ENCODE results near the gene RNF222. TPM values are rescaled to one million over a fixed set of nuclear protein-coding genes. Genes with fewer than 3 reads are reported as not detected.

The RNF222 gene
- total RNA-seq, 1 experiment from 2014 or later, result 0.09 TPM

- Histone ChIP-seq H4K91ac (ENCODE audit: insufficient read length, low read depth, low read length) (no peak overlapping the region), H3T11ph (ENCODE audit: low read length) (no peak overlapping the region), H3K9me3 (ENCODE audit: control insufficient read depth, low read depth, low read length) (no peaks in the 10 kb centered on the region), H3K4me1 (ENCODE audit: insufficient read depth, low read length) (no peaks in the 10 kb centered on the region; the same call in 1 of the 2 replicates), H4K8ac (replicated peaks; ENCODE audit: insufficient read length, low read depth, low read length) (no peak overlapping the region), H4K20me1 (ENCODE audit: control insufficient read depth, insufficient read depth, insufficient read length) (no peaks in the 10 kb centered on the region), H2AFZ (ENCODE audit: low read length) (no peak overlapping the region), H3K79me1 (ENCODE audit: insufficient read depth, low read depth, low read length, poor library complexity, severe bottlenecking) (no peaks in the 10 kb centered on the region), H2AK5ac (ENCODE audit: insufficient read length, low read length) (no peak overlapping the region), H3K23me2 (ENCODE audit: insufficient read length, low read depth, low read length, poor library complexity, severe bottlenecking) (peaks cover 6% of the 10 kb centered on the region), H3K14ac (ENCODE audit: insufficient read depth, low read length) (no peak overlapping the region), H4K5ac (ENCODE audit: insufficient read length, low read depth, low read length) (no peak overlapping the region), H2BK120ac (ENCODE audit: low read depth, low read length, poor library complexity, severe bottlenecking) (no peak overlapping the region), H2BK5ac (ENCODE audit: insufficient read length, low read length) (no peak overlapping the region), H3K27ac (ENCODE audit: insufficient read length, low read depth, low read length) (peak overlapping the region; percentile 3), H2BK12ac (ENCODE audit: insufficient read length, low read depth, low read length) (peak overlapping the region; percentile 12), H3K56ac (ENCODE audit: insufficient read length, low read depth, low read length) (no peak overlapping the region), H3K23ac (ENCODE audit: insufficient read length, low read depth, low read length) (no peak overlapping the region), H3K18ac (ENCODE audit: insufficient read length, low read depth, low read length) (no peak overlapping the region), H2BK15ac (ENCODE audit: low read depth, low read length) (no peak overlapping the region), H2BK20ac (ENCODE audit: low read depth, low read length, poor library complexity, severe bottlenecking) (no peak overlapping the region), H3K4me2 (ENCODE audit: insufficient read depth, insufficient read length, low read length) (no peak overlapping the region), H3K9ac (ENCODE audit: extremely low read depth, insufficient read length, low read length) (no peak overlapping the region), H3K4ac (ENCODE audit: low read depth, low read length) (no peak overlapping the region), H3K79me2 (ENCODE audit: insufficient read depth, low read length) (peaks cover 11% of the 10 kb centered on the region; the same call in 1 of the 2 replicates), H3K27me3 (ENCODE audit: insufficient read depth, low read length) (no peaks in the 10 kb centered on the region)
- H3K27ac Mint-ChIP-seq, result peak overlapping the region; percentile 57 to 89 (median 83); a peak in 4 of 7 replicates
- WGBS (ENCODE audit: extremely low coverage, insufficient read length, low lambda C conversion rate), result no CpG with 5 or more reads among the region's 12 CpGs
- peaks cover 32% of the 10 kb centered on the region in 3 experiments for H3K36me3 Mint-ChIP-seq (ENCODE audit: insufficient read depth in 1 of 3, low read depth in 3 of 3)
- H3K9me3 Mint-ChIP-seq, result no peaks in the 10 kb centered on the region; a peak in 1 of 5 replicates
- peaks cover 28 to 41% of the 10 kb centered on the region in 2 experiments for H3K4me1 Mint-ChIP-seq
- peak; percentile 87 for DNase-seq
- no peak for TF ChIP-seq CTCF (conservative IDR thresholded peaks at IDR 0.05)
- H3K4me3 Mint-ChIP-seq, result peak overlapping the region; percentile 99 to 100
- peaks cover 2% of the 10 kb centered on the region; the same call in 1 of the 2 replicates for H3K27me3 Mint-ChIP-seq (ENCODE audit: low read depth)
These were observed 12.7 kb downstream of the RNF222 start for GRCh38 chr17:8384801-8385378.

Data from H9 (cell line).